ENCODE results near the gene EIF3C.
"Not testable (repeated sequence)": the region's sequence is repeated elsewhere in the genome, so short reads cannot be mapped to it uniquely, and the experiment has no call there.

Gene EIF3C

GRCh38 chr16:28746618-28747350, 35.5 kb downstream of the EIF3C start:
- DNase-seq (ENCODE audit: low read depth in 2 of 2): not testable (repeated sequence)

- DNase-seq (ENCODE audit: low read depth in 2 of 2): peak in 1 of 2 donors; percentile 7
Observed at GRCh38 chr16:28749997-28750465, 38.8 kb downstream of the EIF3C start.

GRCh38 chr16:28750469-28751067, 39.3 kb downstream of the EIF3C start:
- DNase-seq (ENCODE audit: low read depth in 2 of 2): not testable (repeated sequence)

GRCh38 chr16:28751487-28751886, 40.2 kb downstream of the EIF3C start, which contains the start of gene NPIPB9:
NPIPB9 (plus strand) TSS chr16:28751787.
- DNase-seq (ENCODE audit: low read depth in 2 of 2): not testable (repeated sequence)

- DNase-seq (ENCODE audit: low read depth in 2 of 2): not testable (repeated sequence)
Observed at GRCh38 chr16:28781697-28782096, 70.4 kb downstream of the EIF3C start.

- DNase-seq (ENCODE audit: low read depth in 2 of 2): not testable (repeated sequence)
Observed at GRCh38 chr16:28782357-28782756, 71.1 kb downstream of the EIF3C start.

Measured in activated CD4-positive, alpha-beta T cell treated with anti-CD3 and anti-CD28 coated beads for 24 hours (primary cell).